GM23338 (cell line): ENCODE results near the gene HAT1.

Source experiments
- CREB1 ChIP-seq: fragments of 250-450 bp; sonication (Bioruptor Pico); IDR thresholded peaks from 2 replicates; pipeline ENCODE4 v1.5.0; 2020; ENCODE audit warnings: low read depth, mild to moderate bottlenecking, moderate library complexity
- CTCF ChIP-seq, 2 experiments: fragments of 200-600 bp in 1 of 2; sonication (generic) in 1 of 2; conservative IDR thresholded peaks; 2 replicates each; pipeline versions ENCODE4 v1.5.1 to v1.6.1; 2016 to 2017; ENCODE audit warnings: antibody characterized with exemption in 2 of 2, low read depth in 2 of 2, mild to moderate bottlenecking in 2 of 2, moderate library complexity in 1 of 2
- ETS1 ChIP-seq: IDR thresholded peaks from 2 replicates; pipeline ENCODE4 v1.6.1; 2016; ENCODE audit warnings: antibody characterized with exemption
- EZH2 ChIP-seq: fragments of 200-600 bp; sonication (generic); IDR thresholded peaks from one replicate; pipeline ENCODE4 v1.8.0; 2017; ENCODE audit warnings: antibody characterized with exemption, mild to moderate bottlenecking, low read depth; ENCODE audit not compliant: unreplicated experiment
- POLR2AphosphoS5 ChIP-seq: IDR thresholded peaks from 2 replicates; pipeline ENCODE4 v1.6.1; 2016; ENCODE audit warnings: antibody characterized with exemption, low read depth

- TF ChIP-seq CREB1 (CRISPR knock-in tag) (no peak), CTCF (conservative IDR thresholded peaks at IDR 0.05; ENCODE audit: low read depth in 2 of 2) (no peak), POLR2AphosphoS5 (no peak), EZH2 (no peak), ETS1 (no peak)
These were observed 32.9 kb upstream of the HAT1 start for GRCh38 chr2:171889333-171889732.
